Frontal cortex (tissue), 4 donors: ENCODE data around the gene GDF15. TPM values are rescaled to one million over a fixed set of nuclear protein-coding genes. Genes with fewer than 3 reads are reported as not detected.
A peak's percentile ranks its signal among the peaks of the same experiment; 100 is the strongest.
"Not testable (repeated sequence)": the region's sequence is repeated elsewhere in the genome, so short reads cannot be mapped to it uniquely, and the experiment has no call there.

Experiments used
- DNase-seq, 2 donors: peaks; one replicate each; pipeline ENCODE4 v3.0.0; 2012; ENCODE audit warnings: low spot score in 2 of 2
- FAIRE-seq: peaks from 2 replicates; lab custom pipeline; 2012; peaks lifted over from hg19 to GRCh38; lab: Jason Lieb, UNC
- total RNA-seq: library from RNA; depleted of rRNA; stranded (reverse); fragments of >200 nt; gene quantifications from one replicate; pipeline ENCODE4 v1.2.3, GENCODE V29; 2014
- donor health status: control.
- donor health status: control.
- donor health status: control.

GDF15 gene
- total RNA-seq, result not detected

GRCh38 chr19:18385675-18386542, at the start of gene GDF15:
TSS of gene GDF15 (plus strand) at chr19:18386158. CDS start at chr19:18386190, 32 bp downstream.
- FAIRE-seq (no peak), DNase-seq (no peak)

GRCh38 chr19:18338541-18338940, 47.4 kb upstream of the GDF15 start:
- FAIRE-seq (no peak), DNase-seq (no peak)

- DNase-seq (no peak), FAIRE-seq (no peak)
Measured at GRCh38 chr19:18339723-18340122, 46.2 kb upstream of the GDF15 start.

GRCh38 chr19:18340190-18340989, 45.6 kb upstream of the GDF15 start, which contains the start of gene PGPEP1:
TSS of gene PGPEP1 (plus strand) at chr19:18340598. CDS start at chr19:18340682, 84 bp downstream.
- no peak for FAIRE-seq
- DNase-seq, result peak; percentile 83

- FAIRE-seq (no peak), DNase-seq (peak in 1 of 2 donors; percentile 80)
Measured at GRCh38 chr19:18340990-18341868, 44.7 kb upstream of the GDF15 start.

- DNase-seq, result no peak
- no peak for FAIRE-seq
Measured at GRCh38 chr19:18342090-18342632, 43.8 kb upstream of the GDF15 start.

GRCh38 chr19:18344582-18344950, 41.4 kb upstream of the GDF15 start:
- FAIRE-seq (no peak), DNase-seq (no peak)

GRCh38 chr19:18345296-18345695, 40.7 kb upstream of the GDF15 start:
- FAIRE-seq, result no peak
- no peak for DNase-seq

- DNase-seq, result no peak
- FAIRE-seq, result no peak
Measured at GRCh38 chr19:18346091-18346490, 39.9 kb upstream of the GDF15 start.

GRCh38 chr19:18348171-18348570, 37.8 kb upstream of the GDF15 start:
- FAIRE-seq, result no peak
- DNase-seq, result no peak

GRCh38 chr19:18348818-18349339, 37.1 kb upstream of the GDF15 start:
- DNase-seq, FAIRE-seq: not testable (repeated sequence)

GRCh38 chr19:18349524-18350128, 36.3 kb upstream of the GDF15 start:
- peak in 1 of 2 donors; percentile 70 for DNase-seq
- FAIRE-seq, result no peak

- FAIRE-seq (no peak), DNase-seq (no peak)
Measured at GRCh38 chr19:18350490-18350889, 35.5 kb upstream of the GDF15 start.

- no peak for FAIRE-seq
- no peak for DNase-seq
Measured at GRCh38 chr19:18351544-18351943, 34.4 kb upstream of the GDF15 start.

- no peak for DNase-seq
- FAIRE-seq, result no peak
Measured at GRCh38 chr19:18353378-18354005, 32.5 kb upstream of the GDF15 start.

GRCh38 chr19:18354743-18355142, 31.2 kb upstream of the GDF15 start:
- not testable (repeated sequence) for FAIRE-seq, DNase-seq

GRCh38 chr19:18357041-18357440, 28.9 kb upstream of the GDF15 start:
- no peak for FAIRE-seq
- DNase-seq, result no peak

- FAIRE-seq (no peak), DNase-seq (no peak)
Measured at GRCh38 chr19:18361646-18362045, 24.3 kb upstream of the GDF15 start.
